HepG2 (cell line): ENCODE measurements around the gene RPL27A. TPM values are rescaled to one million over a fixed set of nuclear protein-coding genes. Genes with fewer than 3 reads are reported as not detected.
A peak's percentile ranks its signal among the peaks of the same experiment; 100 is the strongest.

Experiments used
- CENPBD1 ChIP-seq: sonication (generic); formaldehyde crosslinking; IDR thresholded peaks from 2 replicates; pipeline ENCODE4 v1.8.0; 2022; ENCODE audit warnings: missing genetic modification reagents, low read depth, mild to moderate bottlenecking, borderline replicate concordance
- DRAP1 ChIP-seq: IDR thresholded peaks from 2 replicates; pipeline ENCODE4 v1.6.1; 2016; ENCODE audit warnings: missing genetic modification reagents, missing compliant biosample characterization
- FOXA1 ChIP-seq, 2 experiments: fragments of 450-650 bp in 1 of 2; sonication (generic) in 1 of 2; formaldehyde crosslinking in 1 of 2; IDR thresholded peaks; 2 replicates each; pipeline versions ENCODE4 v1.4.0 to v1.6.1; 2016 to 2020; ENCODE audit warnings: missing genetic modification reagents in 1 of 2
- GATA4 ChIP-seq: sonication (generic); IDR thresholded peaks from 2 replicates; pipeline ENCODE4 v1.6.1; 2016; ENCODE audit warnings: antibody characterized with exemption, low read depth, borderline replicate concordance
- GRHL1 ChIP-seq: sonication (generic); formaldehyde crosslinking; conservative IDR thresholded peaks from 2 replicates; pipeline ENCODE4 v1.8.0; 2022; ENCODE audit warnings: missing genetic modification reagents
- HIC2 ChIP-seq: sonication (generic); formaldehyde crosslinking; IDR thresholded peaks from 2 replicates; pipeline ENCODE4 v1.9.0; 2022; ENCODE audit warnings: low read depth, missing genetic modification reagents
- KLF12 ChIP-seq: sonication (generic); formaldehyde crosslinking; IDR thresholded peaks from 2 replicates; pipeline ENCODE4 v1.4.0; 2020; ENCODE audit warnings: missing genetic modification reagents, borderline replicate concordance
- MIXL1 ChIP-seq: IDR thresholded peaks from 2 replicates; pipeline ENCODE4 v1.6.1; 2016
- NR0B2 ChIP-seq: sonication (generic); formaldehyde crosslinking; IDR thresholded peaks from 2 replicates; pipeline ENCODE4 v1.4.0; 2020; ENCODE audit warnings: mild to moderate bottlenecking, missing genetic modification reagents
- NR3C1 ChIP-seq: sonication (generic); formaldehyde crosslinking; IDR thresholded peaks from 2 replicates; pipeline ENCODE4 v1.4.0; 2020; ENCODE audit warnings: missing genetic modification reagents
- PITX1 ChIP-seq: sonication (generic); formaldehyde crosslinking; IDR thresholded peaks from 2 replicates; pipeline ENCODE4 v1.5.1; 2020; ENCODE audit warnings: mild to moderate bottlenecking, missing genetic modification reagents
- SIN3B ChIP-seq: fragments of 150-350 bp; IDR thresholded peaks from 2 replicates; pipeline ENCODE4 v1.6.1; 2014; ENCODE audit warnings: low read length
- SKI ChIP-seq: fragments of 450-650 bp; IDR thresholded peaks from one replicate; pipeline ENCODE4 v1.6.1; 2018; ENCODE audit warnings: mild to moderate bottlenecking; ENCODE audit not compliant: partially characterized antibody
- U2AF2 ChIP-seq: fragments of 200-400 bp; formaldehyde crosslinking; IDR thresholded peaks from 2 replicates; pipeline ENCODE4 v1.6.1; 2017; ENCODE audit warnings: low read depth, mild to moderate bottlenecking, low read length
- XBP1 ChIP-seq: sonication (generic); formaldehyde crosslinking; IDR thresholded peaks from 2 replicates; pipeline ENCODE4 v1.5.0; 2020; ENCODE audit warnings: missing genetic modification reagents
- ZNF18 ChIP-seq: sonication (generic); formaldehyde crosslinking; IDR thresholded peaks from 2 replicates; pipeline ENCODE4 v1.8.0; 2022; ENCODE audit warnings: mild to moderate bottlenecking, missing genetic modification reagents; ENCODE audit not compliant: insufficient replicate concordance
- ZNF207 ChIP-seq: fragments of 450-650 bp; IDR thresholded peaks from 2 replicates; pipeline ENCODE4 v1.6.1; 2016; ENCODE audit warnings: antibody characterized with exemption, borderline replicate concordance
- ZNF432 ChIP-seq: sonication (generic); formaldehyde crosslinking; IDR thresholded peaks from 2 replicates; pipeline ENCODE4 v1.5.0; 2020; ENCODE audit warnings: missing genetic modification reagents, mild to moderate bottlenecking, borderline replicate concordance
- ZNF781 ChIP-seq: sonication (generic); formaldehyde crosslinking; IDR thresholded peaks from 2 replicates; pipeline ENCODE4 v1.5.1; 2020; ENCODE audit warnings: borderline replicate concordance, mild to moderate bottlenecking, missing genetic modification reagents; ENCODE audit errors: not compliant biosample characterization
- polyA plus RNA-seq, 8 experiments: library from polyadenylated mRNA; depleted of rRNA in 3 of 8; stranded (reverse) in 7 of 8; unstranded in 1 of 8; fragments of >200 nt; fragmentation: Illumina TruSeq in 4 of 8; extraction: Trizol in 4 of 8; gene quantifications; 2 replicates each; pipeline versions ENCODE4 v1.2.1 to v1.2.3, GENCODE V29; 2011 to 2016; ENCODE audit warnings: low read depth in 4 of 8, missing spikeins in 1 of 8, mixed read lengths in 1 of 8; ENCODE audit not compliant: insufficient read depth in 1 of 8
- total RNA-seq, 5 experiments: library from RNA; depleted of rRNA; stranded (reverse); fragments of >200 nt; fragmentation: Illumina TruSeq; extraction: Trizol; gene quantifications; 2 replicates each; pipeline ENCODE4 v1.2.3, GENCODE V29; 2016; ENCODE audit warnings: low read depth in 1 of 5

RPL27A gene
- total and polyA plus RNA-seq, 2 of the 13 experiments (the other 11 are each of a cell fraction or from before 2014, with no cell fraction given): 1,531 to 2,153 TPM

GRCh38 chr11:8682303-8683114, at the start of gene RPL27A, which contains the start of gene TRIM66 (continued):
- TF ChIP-seq ZNF781 (CRISPR knock-in tag): peak; percentile 87
- peak; percentile 51; the same call in 1 of the 2 replicates for TF ChIP-seq GATA4
- no peak for TF ChIP-seq ZNF207
- TF ChIP-seq KLF12 (CRISPR knock-in tag): peak; percentile 13; the same call in 1 of the 2 replicates
- TF ChIP-seq SKI: no peak
- no peak for TF ChIP-seq NR3C1 (CRISPR knock-in tag)
- no peak; the same call in 1 of the 2 replicates for TF ChIP-seq CENPBD1
- peak; percentile 97 for TF ChIP-seq DRAP1 (CRISPR knock-in tag)
- TF ChIP-seq U2AF2: no peak
- TF ChIP-seq FOXA1 (IDR thresholded peaks at IDR 0.05): no peak
- no peak for TF ChIP-seq FOXA1 (CRISPR knock-in tag; IDR thresholded peaks at IDR 0.05)
- no peak for TF ChIP-seq GRHL1 (CRISPR knock-in tag)
- no peak for TF ChIP-seq SIN3B
- no peak for TF ChIP-seq MIXL1
- no peak for TF ChIP-seq ZNF18 (CRISPR knock-in tag)
- peak; percentile 71 for TF ChIP-seq NR0B2 (CRISPR knock-in tag)
- TF ChIP-seq XBP1: no peak
- no peak for TF ChIP-seq HIC2 (CRISPR knock-in tag)
- TF ChIP-seq ZNF432 (CRISPR knock-in tag): no peak
- peak; percentile 85 for TF ChIP-seq PITX1
